ENCODE measurements around the gene SMARCC2. TPM values are rescaled to one million over a fixed set of nuclear protein-coding genes. Genes with fewer than 3 reads are reported as not detected.

The SMARCC2 gene
- total and polyA plus RNA-seq, 9 of the 15 experiments (the other 6 are each of a cell fraction or from before 2014, with no cell fraction given): 11.9 to 86.0 (median 36.6) TPM

DNA sequence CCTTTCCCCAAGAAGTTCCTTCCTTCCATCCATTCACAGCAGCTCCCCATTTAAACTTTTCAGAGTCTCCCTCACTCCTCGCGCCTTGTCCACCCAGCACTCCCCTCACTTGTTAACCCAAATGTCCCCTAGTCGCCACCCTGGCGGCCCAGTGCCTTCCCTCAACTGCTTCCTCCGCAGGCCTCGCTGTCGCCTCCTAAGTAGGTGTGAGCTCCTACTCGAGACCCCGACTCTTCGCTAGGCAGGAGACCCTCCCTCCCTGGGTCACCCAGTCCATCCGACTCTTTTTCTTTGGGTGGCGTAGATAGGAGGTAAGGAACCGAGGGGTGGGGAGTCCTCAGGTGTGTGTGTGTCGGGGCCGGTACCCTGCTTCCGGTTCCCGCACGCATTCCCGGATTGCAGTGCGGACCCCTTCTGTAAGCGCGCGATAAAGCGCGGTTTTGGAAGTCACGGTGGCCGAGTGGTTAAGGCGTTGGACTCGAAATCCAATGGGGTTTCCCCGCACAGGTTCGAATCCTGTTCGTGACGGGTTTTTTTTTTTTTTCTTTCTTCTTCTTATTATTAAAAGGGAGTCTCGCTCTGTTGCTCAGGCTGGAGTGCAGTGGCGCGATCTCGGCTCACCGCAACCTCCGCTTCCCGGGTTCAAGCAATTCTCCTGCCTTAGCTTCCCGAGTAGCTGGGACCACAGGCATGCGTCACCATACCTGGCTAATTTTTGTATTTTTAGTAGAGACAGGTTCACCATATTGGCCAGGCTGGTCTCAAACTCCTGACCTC, 823 bp upstream of the SMARCC2 start (continued):
- TF ChIP-seq IRF9 (tag; IDR thresholded peaks at IDR 0.05): no peak
- TF ChIP-seq HMGN3 (IDR thresholded peaks at IDR 0.05; ENCODE audit: borderline replicate concordance, extremely low read depth, insufficient read length, low read depth, low read length): no peak
- TF ChIP-seq, protein P1, sequence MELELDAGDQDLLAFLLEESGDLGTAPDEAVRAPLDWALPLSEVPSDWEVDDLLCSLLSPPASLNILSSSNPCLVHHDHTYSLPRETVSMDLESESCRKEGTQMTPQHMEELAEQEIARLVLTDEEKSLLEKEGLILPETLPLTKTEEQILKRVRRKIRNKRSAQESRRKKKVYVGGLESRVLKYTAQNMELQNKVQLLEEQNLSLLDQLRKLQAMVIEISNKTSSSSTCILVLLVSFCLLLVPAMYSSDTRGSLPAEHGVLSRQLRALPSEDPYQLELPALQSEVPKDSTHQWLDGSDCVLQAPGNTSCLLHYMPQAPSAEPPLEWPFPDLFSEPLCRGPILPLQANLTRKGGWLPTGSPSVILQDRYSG (tag; conservative IDR thresholded peaks at IDR 0.05; ENCODE audit: low read depth): no peak
- no peak for TF ChIP-seq KAT8 (IDR thresholded peaks at IDR 0.05; ENCODE audit: low read depth)
- no peak for TF ChIP-seq E2F3 (CRISPR knock-in tag; IDR thresholded peaks at IDR 0.05)
- TF ChIP-seq NBN (IDR thresholded peaks at IDR 0.05; ENCODE audit: low read depth): peak; percentile 87
- TF ChIP-seq KLF16 (IDR thresholded peaks at IDR 0.05): no peak
- TF ChIP-seq FOXO4 (CRISPR knock-in tag; IDR thresholded peaks at IDR 0.05): peak; percentile 44; the same call in 1 of the 2 replicates
- TF ChIP-seq THRB (CRISPR knock-in tag; conservative IDR thresholded peaks at IDR 0.05): no peak
- no peak for TF ChIP-seq ZNF175 (CRISPR knock-in tag; IDR thresholded peaks at IDR 0.05; ENCODE audit: low read depth)
- TF ChIP-seq E4F1 (CRISPR knock-in tag; IDR thresholded peaks at IDR 0.05; ENCODE audit: borderline replicate concordance): no peak
- no peak for TF ChIP-seq MAFG (tag; conservative IDR thresholded peaks at IDR 0.05)
- no peak for TF ChIP-seq ZNF444 (CRISPR knock-in tag; IDR thresholded peaks at IDR 0.05)
- TF ChIP-seq SIN3B (IDR thresholded peaks at IDR 0.05; ENCODE audit: low read depth): 0 out of 2 replicates have a peak, but pooled peaks have one; percentile 19
- no peak for TF ChIP-seq ZNF668 (CRISPR knock-in tag; IDR thresholded peaks at IDR 0.05)
- TF ChIP-seq ZNF551 (CRISPR knock-in tag; IDR thresholded peaks at IDR 0.05): no peak
- peak; percentile 5; the same call in 1 of the 2 replicates for TF ChIP-seq USF1 (CRISPR knock-in tag; IDR thresholded peaks at IDR 0.05)
- TF ChIP-seq CCNT2 (IDR thresholded peaks at IDR 0.05; ENCODE audit: borderline replicate concordance, extremely low read depth, insufficient read length, low read depth, low read length): no peak

All from K562 (cell line).